ENCODE measurements around the gene NHSL1. TPM values are rescaled to one million over a fixed set of nuclear protein-coding genes. Genes with fewer than 3 reads are reported as not detected.

The NHSL1 gene
- total RNA-seq, 1 donor from 2014 or later, result 72.3 TPM

DNA sequence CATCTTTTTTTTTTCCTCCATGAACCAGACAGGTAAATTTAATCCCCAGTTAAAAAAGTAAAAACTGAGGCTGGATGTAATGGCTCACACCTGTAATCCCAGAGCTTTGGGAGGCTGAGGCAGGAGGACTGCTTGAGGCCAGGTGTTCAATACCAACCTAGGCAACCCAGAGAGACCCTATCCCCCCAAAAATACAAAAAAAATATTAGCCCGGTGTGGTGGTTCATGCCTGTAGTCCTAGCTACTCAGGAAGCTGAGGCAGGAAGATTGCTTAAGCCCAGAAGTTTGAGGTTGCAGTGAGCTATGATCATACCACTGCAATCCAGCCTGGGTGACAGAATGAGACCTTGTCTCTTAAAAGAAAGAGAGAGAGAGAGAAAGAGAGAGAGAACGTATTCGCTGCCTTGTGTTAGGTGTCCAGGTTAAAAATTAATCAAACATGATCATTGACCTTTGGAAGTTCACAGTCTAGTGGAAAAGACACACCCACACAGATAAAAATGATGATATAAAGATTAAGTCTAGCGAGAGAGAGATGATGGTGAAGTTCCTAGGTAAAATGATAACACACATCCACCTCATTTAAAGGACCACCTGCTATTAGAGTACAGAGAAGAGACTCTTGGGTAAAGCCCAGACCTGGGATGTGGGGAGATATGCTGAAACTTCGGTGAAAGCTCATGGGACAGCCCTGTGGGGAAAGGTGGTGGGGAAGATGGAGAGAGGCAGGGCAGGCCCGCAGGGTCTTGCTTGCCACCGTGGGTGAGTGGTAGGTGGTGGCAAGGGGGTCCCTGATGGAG, 4.8 kb upstream of the NHSL1 start:
- Mint-ChIP-seq H3K9me3 (ENCODE audit: unreplicated experiment) (no peaks in the 10 kb centered on the region), H3K4me1 (ENCODE audit: unreplicated experiment) (peaks cover 41% of the 10 kb centered on the region), H3K27ac (ENCODE audit: unreplicated experiment) (no peak overlapping the region), H3K27me3 (ENCODE audit: unreplicated experiment) (no peaks in the 10 kb centered on the region), H3K36me3 (ENCODE audit: low read depth, unreplicated experiment) (no peaks in the 10 kb centered on the region), H3K4me3 (ENCODE audit: unreplicated experiment) (no peak overlapping the region)
- TF ChIP-seq, protein P1, sequence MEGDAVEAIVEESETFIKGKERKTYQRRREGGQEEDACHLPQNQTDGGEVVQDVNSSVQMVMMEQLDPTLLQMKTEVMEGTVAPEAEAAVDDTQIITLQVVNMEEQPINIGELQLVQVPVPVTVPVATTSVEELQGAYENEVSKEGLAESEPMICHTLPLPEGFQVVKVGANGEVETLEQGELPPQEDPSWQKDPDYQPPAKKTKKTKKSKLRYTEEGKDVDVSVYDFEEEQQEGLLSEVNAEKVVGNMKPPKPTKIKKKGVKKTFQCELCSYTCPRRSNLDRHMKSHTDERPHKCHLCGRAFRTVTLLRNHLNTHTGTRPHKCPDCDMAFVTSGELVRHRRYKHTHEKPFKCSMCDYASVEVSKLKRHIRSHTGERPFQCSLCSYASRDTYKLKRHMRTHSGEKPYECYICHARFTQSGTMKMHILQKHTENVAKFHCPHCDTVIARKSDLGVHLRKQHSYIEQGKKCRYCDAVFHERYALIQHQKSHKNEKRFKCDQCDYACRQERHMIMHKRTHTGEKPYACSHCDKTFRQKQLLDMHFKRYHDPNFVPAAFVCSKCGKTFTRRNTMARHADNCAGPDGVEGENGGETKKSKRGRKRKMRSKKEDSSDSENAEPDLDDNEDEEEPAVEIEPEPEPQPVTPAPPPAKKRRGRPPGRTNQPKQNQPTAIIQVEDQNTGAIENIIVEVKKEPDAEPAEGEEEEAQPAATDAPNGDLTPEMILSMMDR (IDR thresholded peaks at IDR 0.05; ENCODE audit: unreplicated experiment), result no peak
- DNase-seq (ENCODE audit: low spot score), result no peak

DNA sequence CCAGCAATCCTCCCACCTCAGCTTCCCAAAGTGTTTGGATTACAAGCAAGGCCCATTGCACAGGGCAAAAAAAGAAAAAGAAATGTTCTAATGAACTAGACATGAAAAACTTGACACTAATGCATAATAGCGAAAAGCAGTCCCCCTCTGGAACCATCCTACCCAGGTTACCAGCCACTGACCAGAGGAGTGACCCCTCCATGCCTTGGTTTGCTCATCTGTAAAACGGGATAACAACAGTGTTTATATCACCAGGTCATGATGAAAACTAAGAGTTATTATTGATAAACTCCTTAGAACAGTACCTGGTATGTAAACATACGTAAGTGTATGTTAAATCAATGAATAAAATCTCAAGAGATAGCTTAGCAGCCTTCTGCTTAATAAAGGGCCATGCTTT, 3.3 kb upstream of the NHSL1 start:
- Mint-ChIP-seq H3K36me3 (ENCODE audit: low read depth, unreplicated experiment) (no peaks in the 10 kb centered on the region), H3K4me1 (ENCODE audit: unreplicated experiment) (peaks cover 48% of the 10 kb centered on the region), H3K27me3 (ENCODE audit: unreplicated experiment) (no peaks in the 10 kb centered on the region), H3K9me3 (ENCODE audit: unreplicated experiment) (no peaks in the 10 kb centered on the region), H3K4me3 (ENCODE audit: unreplicated experiment) (no peak overlapping the region), H3K27ac (ENCODE audit: unreplicated experiment) (no peak overlapping the region)
- TF ChIP-seq, protein P1 (IDR thresholded peaks at IDR 0.05; ENCODE audit: unreplicated experiment), result no peak
- DNase-seq (ENCODE audit: low spot score), result no peak

DNA sequence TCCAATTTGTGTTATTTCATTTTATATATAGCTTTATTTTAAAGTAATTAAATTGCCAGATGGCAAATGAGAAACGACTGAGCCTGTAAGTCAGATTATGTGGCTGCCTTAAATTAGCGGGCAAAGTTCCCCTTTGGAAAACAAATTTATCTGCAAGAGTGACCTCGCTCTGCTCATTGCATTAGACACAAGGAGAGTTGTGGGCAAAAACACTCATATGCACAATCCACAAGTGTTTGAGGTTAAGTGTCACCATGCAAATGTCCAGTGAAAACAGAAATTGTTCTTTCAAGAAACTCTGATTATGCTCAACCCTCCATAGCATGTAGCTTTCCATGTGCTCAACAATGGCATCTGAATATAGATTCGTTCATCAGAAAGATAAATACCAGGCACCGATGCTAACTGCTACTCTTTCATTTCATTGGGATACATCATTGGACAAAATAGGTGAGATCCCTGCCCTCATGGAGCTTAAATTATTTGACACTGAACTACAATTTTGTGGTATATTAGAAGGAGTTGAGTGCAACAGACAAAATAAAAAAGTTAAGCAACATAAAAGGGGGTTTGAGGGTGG, 1.7 kb upstream of the NHSL1 start:
- Mint-ChIP-seq H3K36me3 (ENCODE audit: low read depth, unreplicated experiment) (no peaks in the 10 kb centered on the region), H3K27ac (ENCODE audit: unreplicated experiment) (no peak overlapping the region), H3K4me3 (ENCODE audit: unreplicated experiment) (no peak overlapping the region), H3K9me3 (ENCODE audit: unreplicated experiment) (no peaks in the 10 kb centered on the region), H3K4me1 (ENCODE audit: unreplicated experiment) (peaks cover 48% of the 10 kb centered on the region), H3K27me3 (ENCODE audit: unreplicated experiment) (no peaks in the 10 kb centered on the region)
- TF ChIP-seq, protein P1 (IDR thresholded peaks at IDR 0.05; ENCODE audit: unreplicated experiment), result no peak
- DNase-seq (ENCODE audit: low spot score), result no peak

DNA sequence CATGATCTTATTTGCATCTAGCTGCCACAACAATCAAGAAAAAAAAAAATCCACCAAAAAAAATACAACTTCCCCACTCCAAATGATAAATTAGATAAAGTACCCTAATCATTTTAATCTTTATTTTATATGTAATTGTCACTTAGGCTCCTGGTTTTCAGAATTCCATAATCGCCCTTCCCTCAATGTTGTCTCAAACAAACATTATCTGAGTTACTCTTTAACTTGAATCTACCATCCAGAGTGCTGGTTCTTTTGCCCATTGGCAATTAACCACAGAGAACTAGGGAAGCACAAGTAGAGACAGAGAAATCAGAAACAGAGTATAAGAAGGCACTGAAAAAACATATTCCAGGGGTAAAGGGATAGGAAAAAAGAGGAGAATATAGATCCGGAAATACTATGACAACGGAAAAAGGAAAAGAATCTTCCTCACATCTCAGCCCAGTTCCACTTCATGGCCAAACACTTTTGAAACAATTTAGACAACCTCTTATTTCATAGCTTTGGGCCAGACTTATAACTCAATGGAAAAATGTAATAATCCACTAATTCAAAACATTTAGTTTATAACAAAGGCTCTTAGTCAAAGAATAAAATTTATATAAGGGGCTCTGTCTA, 861 bp upstream of the NHSL1 start:
- Mint-ChIP-seq H3K36me3 (ENCODE audit: low read depth, unreplicated experiment) (no peaks in the 10 kb centered on the region), H3K27me3 (ENCODE audit: unreplicated experiment) (no peaks in the 10 kb centered on the region), H3K4me3 (ENCODE audit: unreplicated experiment) (no peak overlapping the region), H3K27ac (ENCODE audit: unreplicated experiment) (peak overlapping the region; percentile 80), H3K4me1 (ENCODE audit: unreplicated experiment) (peaks cover 48% of the 10 kb centered on the region), H3K9me3 (ENCODE audit: unreplicated experiment) (no peaks in the 10 kb centered on the region)
- no peak for DNase-seq (ENCODE audit: low spot score)
- TF ChIP-seq, protein P1 (IDR thresholded peaks at IDR 0.05; ENCODE audit: unreplicated experiment), result no peak

Data from endothelial cell (in vitro differentiated cells).